IPS-NIHi11 (cell line): ENCODE results near the gene TBXA2R.

Source experiments
- DNase-seq: peaks from one replicate; pipeline ENCODE4 v3.0.0; 2012; ENCODE audit warnings: mixed read lengths, low spot score

TBXA2R gene

GRCh38 chr19:3551792-3552095 is 54.9 kb downstream of the TBXA2R start:
- no peak for DNase-seq

DNA sequence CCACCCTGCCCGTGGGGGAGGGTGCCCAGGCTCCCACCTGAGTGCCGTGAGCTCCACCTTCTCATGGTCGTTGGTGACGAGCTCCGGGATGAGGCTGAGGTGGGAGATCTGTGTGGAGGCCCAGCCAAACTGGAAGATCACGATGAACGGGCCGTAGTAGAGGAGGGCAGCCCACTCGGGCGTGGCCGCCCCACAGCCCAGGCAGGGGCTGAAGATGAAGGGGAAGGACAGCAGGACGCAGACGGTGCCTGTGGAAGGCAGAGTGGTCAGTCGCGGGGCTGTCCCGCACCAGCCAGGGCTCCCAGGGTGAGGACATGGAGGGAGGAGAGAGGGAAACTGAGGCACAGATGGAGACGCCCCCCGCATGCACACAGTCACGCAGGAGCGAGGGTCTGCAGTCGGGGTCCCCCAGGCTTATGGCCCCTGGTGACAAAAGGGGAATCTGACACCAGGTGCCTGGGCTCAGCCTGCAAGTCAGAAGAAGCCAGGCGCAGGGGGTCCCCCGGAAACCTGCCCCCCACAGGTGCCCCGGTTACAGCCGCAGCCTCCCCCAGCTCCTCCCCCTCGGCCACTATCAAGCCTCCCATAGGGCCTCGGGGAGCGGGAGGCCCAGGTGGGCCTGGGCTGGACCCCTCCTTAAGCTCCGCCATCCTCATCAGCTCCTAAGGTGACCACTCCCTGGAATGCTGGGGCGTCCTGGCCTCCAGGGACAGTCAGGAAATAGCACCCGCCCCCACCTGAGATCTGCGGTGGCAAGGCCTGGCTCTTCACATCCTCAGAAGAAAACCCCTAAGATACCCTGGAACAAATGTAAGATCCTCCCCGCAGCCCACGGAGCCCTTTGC is 55.5 kb downstream of the TBXA2R start:
- no peak for DNase-seq

- no peak for DNase-seq
These were observed 56.9 kb downstream of the TBXA2R start for GRCh38 chr19:3549816-3550215.

DNA sequence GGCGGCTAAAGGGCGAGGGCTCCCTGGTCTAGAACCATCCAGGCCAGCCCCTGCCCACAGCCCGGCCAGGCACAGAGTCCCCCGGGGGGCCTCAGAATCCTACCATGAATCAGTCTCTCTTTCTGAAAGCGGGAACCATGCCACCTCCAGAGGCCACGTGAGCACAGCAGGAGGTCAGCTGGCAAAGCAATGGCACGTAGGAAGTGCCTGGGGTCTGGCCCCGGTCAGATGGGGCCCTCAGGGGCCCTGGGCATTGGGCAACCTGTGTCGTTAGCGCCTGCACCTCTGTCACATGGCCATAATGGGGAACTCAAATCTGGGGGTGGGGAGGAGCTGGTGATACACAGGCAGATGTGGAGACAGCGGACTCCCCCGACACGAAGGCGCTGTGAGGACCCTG is 58.1 kb downstream of the TBXA2R start:
- DNase-seq: no peak

- no peak for DNase-seq
These were observed 58.9 kb downstream of the TBXA2R start for GRCh38 chr19:3547767-3548282.

DNA sequence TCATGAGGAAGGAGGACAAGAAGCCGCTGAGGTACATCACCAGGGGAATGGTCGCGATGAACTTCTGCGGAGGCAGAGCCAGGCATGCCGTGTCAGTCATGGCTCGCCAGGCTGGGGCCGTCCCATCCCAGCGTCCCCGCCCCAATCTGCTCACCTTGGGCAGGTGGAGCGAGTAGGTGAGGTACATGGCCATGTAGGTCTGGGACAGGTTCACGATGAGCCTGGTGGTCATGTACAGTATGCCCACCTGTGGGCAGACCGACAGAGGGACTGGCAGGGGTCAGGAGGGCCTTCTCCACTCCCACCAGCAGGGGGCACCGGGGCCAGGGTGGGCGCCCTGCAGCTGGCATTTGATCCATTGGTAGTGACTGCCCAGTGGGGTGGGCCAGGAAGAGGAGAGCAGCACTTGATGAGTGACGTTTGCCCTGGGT is 59.4 kb downstream of the TBXA2R start:
- peak; percentile 68 for DNase-seq

DNA sequence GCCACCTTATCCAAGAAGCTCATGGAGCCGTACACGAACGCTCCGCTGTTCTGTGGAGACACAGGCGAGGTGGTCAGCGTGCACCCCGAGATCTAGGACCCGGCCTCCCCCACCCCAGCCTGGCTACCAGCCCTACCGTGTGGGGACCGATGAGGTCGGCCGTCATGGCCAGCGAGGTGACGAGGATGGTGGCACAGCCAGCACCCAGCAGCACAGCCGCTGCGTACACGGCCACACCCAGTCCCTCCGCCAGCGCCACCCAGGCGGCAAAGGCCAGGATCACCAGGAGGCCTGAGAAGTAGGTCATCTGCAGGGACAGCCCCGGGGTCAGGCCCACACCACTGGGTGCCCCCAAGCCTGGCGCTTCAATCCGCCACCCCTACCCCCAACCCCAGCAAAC is 60.6 kb downstream of the TBXA2R start:
- no peak for DNase-seq

DNA sequence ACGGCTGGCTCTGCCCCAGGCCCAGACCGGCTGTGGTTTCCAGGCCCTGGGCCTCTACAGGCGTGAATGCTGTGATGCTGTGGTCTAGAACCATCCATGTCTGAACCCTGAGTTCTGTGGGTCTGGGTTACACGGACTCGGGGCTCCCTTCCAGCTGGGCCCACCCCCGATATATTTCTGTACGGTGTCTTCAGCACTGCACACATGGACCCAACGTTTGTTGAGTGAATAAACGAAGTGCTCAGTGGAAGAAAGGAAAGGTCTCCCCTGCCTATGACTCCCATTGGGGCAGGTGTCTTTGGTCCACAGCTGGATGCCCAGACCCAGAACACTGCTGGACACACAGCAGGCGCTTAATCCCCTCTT is 61.0 kb downstream of the TBXA2R start:
- no peak for DNase-seq

GRCh38 chr19:3544742-3545668 is 61.7 kb downstream of the TBXA2R start:
- DNase-seq: peak; percentile 95
